AG10803 (cell line): ENCODE measurements around the gene TDRD9.

Experiments
- DNase-seq: peaks from one replicate; pipeline ENCODE4 v3.0.0; 2010; ENCODE audit warnings: low read depth
- H3K4me3 ChIP-seq: 2 replicates; pipeline ENCODE4 v1.5.1; 2011; ENCODE audit warnings: mild to moderate bottlenecking, low read length, control low read depth
- CTCF ChIP-seq: conservative IDR thresholded peaks from 2 replicates; pipeline ENCODE4 v1.5.1; 2011; ENCODE audit warnings: mild to moderate bottlenecking, low read length, control low read depth, inconsistent platforms

TDRD9 gene

GRCh38 chr14:103899316-103899715 is 28.9 kb upstream of the TDRD9 start:
- no peak overlapping the region for H3K4me3 ChIP-seq
- no peak for TF ChIP-seq CTCF
- no peak for DNase-seq

GRCh38 chr14:103899833-103900232 is 28.4 kb upstream of the TDRD9 start:
- no peak for DNase-seq
- no peak overlapping the region for H3K4me3 ChIP-seq
- no peak for TF ChIP-seq CTCF

- DNase-seq, result no peak
- TF ChIP-seq CTCF, result no peak
These were observed 23.7 kb upstream of the TDRD9 start for GRCh38 chr14:103904493-103905107.

GRCh38 chr14:103905842-103906456 is 22.3 kb upstream of the TDRD9 start:
- no peak for TF ChIP-seq CTCF
- no peak for DNase-seq
- H3K4me3 ChIP-seq, result no peak overlapping the region

More at GRCh38 chr14:103904493-103905107, 23.7 kb upstream of the TDRD9 start:
- no peak overlapping the region for H3K4me3 ChIP-seq

GRCh38 chr14:103908580-103908979 is 19.7 kb upstream of the TDRD9 start:
- H3K4me3 ChIP-seq, result no peak overlapping the region
- no peak for DNase-seq
- no peak for TF ChIP-seq CTCF

GRCh38 chr14:103909531-103910261 is 18.6 kb upstream of the TDRD9 start:
- H3K4me3 ChIP-seq, result no peak overlapping the region
- no peak for DNase-seq
- no peak for TF ChIP-seq CTCF
